Measurements from ENCODE around the gene APC. TPM values are rescaled to one million over a fixed set of nuclear protein-coding genes. Genes with fewer than 3 reads are reported as not detected.

Gene APC
- 22.2 and 25.5 TPM in 2 replicates for total RNA-seq (2014; rRNA removed; shearing (Covaris generic))

DNA sequence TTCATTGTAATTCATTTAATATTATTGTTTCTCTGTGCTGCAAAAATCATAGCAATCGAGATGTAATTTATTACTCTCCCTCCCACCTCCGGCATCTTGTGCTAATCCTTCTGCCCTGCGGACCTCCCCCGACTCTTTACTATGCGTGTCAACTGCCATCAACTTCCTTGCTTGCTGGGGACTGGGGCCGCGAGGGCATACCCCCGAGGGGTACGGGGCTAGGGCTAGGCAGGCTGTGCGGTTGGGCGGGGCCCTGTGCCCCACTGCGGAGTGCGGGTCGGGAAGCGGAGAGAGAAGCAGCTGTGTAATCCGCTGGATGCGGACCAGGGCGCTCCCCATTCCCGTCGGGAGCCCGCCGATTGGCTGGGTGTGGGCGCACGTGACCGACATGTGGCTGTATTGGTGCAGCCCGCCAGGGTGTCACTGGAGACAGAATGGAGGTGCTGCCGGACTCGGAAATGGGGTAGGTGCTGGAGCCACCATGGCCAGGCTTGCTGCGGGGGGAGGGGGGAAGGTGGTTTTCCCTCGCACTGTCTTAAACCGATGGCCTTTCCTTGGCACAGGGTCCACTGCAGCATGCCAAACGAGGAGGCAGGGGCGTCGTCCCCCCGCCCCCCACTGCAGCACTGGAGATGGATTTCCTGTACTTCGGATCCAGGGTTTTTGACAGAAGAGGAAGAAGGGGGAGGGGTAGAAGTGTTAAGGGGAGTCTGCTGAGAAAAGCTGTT, at the start of gene APC:
Gene APC (plus strand): TSS at position 423 of the 728 bp plus-strand sequence. CDS start 17,006 bp downstream, outside the sequence.
- H3K27me3 ChIP-seq (ENCODE audit: control insufficient read depth, insufficient read depth, low read length) = no peaks in the 10 kb centered on the region
- DNase-seq = peak; percentile 90
- peak within 1 kb of the TSS; percentile 66 for H3K4me3 ChIP-seq (ENCODE audit: insufficient read depth, low read depth, low read length)
- no peaks in the 10 kb centered on the region for H3K36me3 ChIP-seq (replicated peaks; ENCODE audit: control insufficient read depth, insufficient read depth, low read length)

DNA sequence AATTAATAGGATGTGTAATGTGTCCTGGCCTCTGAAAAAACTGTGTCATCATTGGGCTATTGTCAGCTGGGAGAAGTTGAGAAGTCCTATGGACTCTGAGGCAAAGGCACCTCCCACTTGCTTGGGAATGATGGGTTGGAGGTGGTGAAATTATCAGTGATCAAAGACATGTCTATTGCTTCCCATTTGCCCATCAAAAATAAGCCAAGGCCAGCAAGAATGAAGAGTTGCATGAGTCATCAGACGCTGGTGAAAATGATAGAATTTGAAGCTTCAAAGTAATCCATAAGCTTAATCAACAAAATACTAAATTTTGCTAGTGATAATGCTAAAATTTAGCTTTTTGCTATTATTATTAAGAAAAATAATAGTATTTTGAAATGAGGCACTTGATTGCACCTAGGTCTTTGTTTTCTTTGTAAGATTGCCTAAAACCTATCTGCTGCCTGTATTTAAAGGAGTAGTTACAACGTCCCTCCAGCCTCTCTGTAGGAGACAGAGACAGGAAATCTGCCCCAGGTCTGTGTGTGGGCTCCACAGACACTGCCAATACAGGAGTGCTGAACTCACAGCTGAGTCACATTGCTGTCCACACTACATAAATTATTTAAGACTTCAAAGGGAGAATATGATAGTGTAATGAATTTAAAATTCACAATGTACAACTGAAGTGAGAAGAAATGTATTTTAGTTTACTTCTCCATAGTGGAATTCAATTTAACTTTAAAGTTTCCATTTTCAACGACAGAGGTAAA, 48.4 kb upstream of the APC start:
- Histone ChIP-seq H3K27me3 (ENCODE audit: control insufficient read depth, insufficient read depth, low read length) (no peaks in the 10 kb centered on the region), H3K4me3 (ENCODE audit: insufficient read depth, low read depth, low read length) (no peak overlapping the region), H3K36me3 (replicated peaks; ENCODE audit: control insufficient read depth, insufficient read depth, low read length) (no peaks in the 10 kb centered on the region)
- no peak for DNase-seq

DNA sequence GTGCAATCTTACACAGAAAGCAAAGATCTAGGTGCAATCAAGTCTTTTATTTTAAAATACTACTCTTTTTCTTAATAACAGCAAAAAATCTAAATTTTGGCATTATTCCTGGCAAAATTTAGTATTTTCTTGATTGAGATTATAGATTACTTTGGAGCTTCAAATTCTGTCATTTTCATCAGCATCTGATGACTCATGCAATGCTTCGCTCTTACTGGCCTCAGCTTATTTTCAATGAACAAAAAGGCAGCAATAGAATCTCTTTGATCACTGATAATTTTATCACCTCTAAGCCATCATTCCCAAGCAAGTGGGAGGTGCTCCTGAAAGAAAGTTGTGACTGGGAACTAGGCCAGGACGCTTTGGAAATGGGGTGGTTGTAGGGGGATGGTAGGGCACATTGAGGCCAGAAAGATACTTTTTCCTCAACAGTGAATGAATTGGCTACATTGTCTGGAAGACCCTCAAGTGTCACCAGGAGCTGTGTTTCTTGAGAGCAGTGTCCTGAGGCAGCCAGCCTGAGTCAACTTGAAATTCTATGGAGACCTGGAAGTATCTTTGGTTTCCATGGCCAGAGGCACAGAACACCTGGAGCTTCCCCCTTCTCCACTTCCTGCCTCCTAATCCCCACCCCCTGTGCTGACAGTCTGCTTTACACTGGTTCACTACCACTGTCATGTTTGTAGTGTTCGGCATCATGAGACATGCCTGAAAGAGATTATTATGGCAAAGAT, 46.9 kb upstream of the APC start:
- Histone ChIP-seq H3K4me3 (ENCODE audit: insufficient read depth, low read depth, low read length) (no peak overlapping the region), H3K36me3 (replicated peaks; ENCODE audit: control insufficient read depth, insufficient read depth, low read length) (no peaks in the 10 kb centered on the region), H3K27me3 (ENCODE audit: control insufficient read depth, insufficient read depth, low read length) (no peaks in the 10 kb centered on the region)
- DNase-seq = no peak

DNA sequence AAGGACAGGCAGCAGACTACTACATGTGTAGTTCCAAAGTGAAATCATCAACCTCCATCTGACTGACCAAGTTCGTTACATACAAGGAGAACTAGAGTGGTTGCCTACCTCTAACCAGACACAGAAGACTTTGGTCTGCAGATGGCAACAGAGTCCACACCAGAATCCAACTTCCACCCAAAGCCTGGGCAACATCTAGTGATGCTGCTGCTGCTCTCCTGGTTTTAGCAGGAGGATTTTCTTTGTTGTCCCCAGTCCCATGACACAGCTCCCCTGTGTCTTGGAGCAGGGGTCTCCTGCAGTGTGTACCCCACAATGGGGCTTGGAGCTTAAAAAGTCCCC, 46.4 kb upstream of the APC start:
- H3K4me3 ChIP-seq (ENCODE audit: insufficient read depth, low read depth, low read length) = no peak overlapping the region
- no peak for DNase-seq
- no peaks in the 10 kb centered on the region for H3K36me3 ChIP-seq (replicated peaks; ENCODE audit: control insufficient read depth, insufficient read depth, low read length)
- no peaks in the 10 kb centered on the region for H3K27me3 ChIP-seq (ENCODE audit: control insufficient read depth, insufficient read depth, low read length)

DNA sequence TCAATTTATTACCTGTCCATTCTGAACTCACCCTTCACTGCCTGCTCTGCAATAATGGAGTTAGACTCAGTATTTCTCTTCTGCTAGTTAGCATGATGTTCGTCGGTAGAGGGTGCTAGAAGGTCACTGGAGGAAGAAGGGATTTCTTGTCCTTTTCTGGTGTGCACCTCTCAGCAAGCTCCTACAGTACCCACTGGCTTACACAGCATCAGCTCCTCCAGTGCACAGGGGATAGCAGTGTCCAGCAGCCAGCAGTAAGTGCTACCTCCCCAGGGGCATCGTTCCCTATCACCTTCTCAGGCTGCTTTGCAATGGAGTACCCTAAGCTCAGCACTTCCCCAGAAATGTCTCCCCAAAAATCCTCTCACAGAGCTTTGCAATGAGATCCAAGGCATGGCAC, 45.9 kb upstream of the APC start:
- Histone ChIP-seq H3K4me3 (ENCODE audit: insufficient read depth, low read depth, low read length) (no peak overlapping the region), H3K27me3 (ENCODE audit: control insufficient read depth, insufficient read depth, low read length) (no peaks in the 10 kb centered on the region), H3K36me3 (replicated peaks; ENCODE audit: control insufficient read depth, insufficient read depth, low read length) (no peaks in the 10 kb centered on the region)
- DNase-seq = peak; percentile 14

DNA sequence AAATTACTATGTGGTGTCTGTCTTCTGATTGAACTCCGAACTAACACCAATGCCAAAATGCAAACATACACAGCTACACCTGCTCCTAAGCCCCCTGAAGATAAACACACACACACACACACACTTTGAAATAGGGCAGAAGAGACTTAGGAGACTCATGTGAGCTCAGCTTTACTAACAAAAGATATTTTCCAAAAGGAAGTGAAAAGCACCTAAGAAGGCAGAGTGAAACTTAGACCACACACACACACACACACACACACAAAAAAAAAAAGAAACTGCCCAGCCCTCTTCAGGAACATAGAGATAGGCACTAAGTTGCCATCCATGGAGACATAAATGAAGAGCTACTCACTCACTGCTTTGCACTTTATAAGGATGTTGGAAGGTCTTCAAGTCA, 45.2 kb upstream of the APC start:
- Histone ChIP-seq H3K4me3 (ENCODE audit: insufficient read depth, low read depth, low read length) (no peak overlapping the region), H3K36me3 (replicated peaks; ENCODE audit: control insufficient read depth, insufficient read depth, low read length) (no peaks in the 10 kb centered on the region), H3K27me3 (ENCODE audit: control insufficient read depth, insufficient read depth, low read length) (no peaks in the 10 kb centered on the region)
- no peak for DNase-seq

DNA sequence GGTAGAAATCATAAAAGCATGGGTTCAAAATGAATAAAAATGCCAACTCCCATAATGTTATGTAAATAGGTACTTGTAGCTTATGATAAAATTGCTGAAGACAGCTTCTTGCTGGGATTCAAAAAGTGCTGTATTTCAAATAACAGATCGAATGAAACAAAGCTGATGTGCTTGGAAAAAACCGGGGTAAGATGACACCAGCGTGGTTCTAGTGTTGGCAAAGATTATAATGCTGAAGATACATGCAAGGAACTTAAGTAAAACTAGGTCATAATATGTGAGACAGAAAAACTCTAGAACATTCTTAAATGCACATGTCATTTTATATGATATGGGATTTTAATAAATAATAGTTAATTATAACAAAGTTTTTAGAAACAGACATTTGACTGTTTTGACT, 44.4 kb upstream of the APC start:
- Histone ChIP-seq H3K27me3 (ENCODE audit: control insufficient read depth, insufficient read depth, low read length) (no peaks in the 10 kb centered on the region), H3K4me3 (ENCODE audit: insufficient read depth, low read depth, low read length) (no peak overlapping the region), H3K36me3 (replicated peaks; ENCODE audit: control insufficient read depth, insufficient read depth, low read length) (no peaks in the 10 kb centered on the region)
- DNase-seq = no peak

DNA sequence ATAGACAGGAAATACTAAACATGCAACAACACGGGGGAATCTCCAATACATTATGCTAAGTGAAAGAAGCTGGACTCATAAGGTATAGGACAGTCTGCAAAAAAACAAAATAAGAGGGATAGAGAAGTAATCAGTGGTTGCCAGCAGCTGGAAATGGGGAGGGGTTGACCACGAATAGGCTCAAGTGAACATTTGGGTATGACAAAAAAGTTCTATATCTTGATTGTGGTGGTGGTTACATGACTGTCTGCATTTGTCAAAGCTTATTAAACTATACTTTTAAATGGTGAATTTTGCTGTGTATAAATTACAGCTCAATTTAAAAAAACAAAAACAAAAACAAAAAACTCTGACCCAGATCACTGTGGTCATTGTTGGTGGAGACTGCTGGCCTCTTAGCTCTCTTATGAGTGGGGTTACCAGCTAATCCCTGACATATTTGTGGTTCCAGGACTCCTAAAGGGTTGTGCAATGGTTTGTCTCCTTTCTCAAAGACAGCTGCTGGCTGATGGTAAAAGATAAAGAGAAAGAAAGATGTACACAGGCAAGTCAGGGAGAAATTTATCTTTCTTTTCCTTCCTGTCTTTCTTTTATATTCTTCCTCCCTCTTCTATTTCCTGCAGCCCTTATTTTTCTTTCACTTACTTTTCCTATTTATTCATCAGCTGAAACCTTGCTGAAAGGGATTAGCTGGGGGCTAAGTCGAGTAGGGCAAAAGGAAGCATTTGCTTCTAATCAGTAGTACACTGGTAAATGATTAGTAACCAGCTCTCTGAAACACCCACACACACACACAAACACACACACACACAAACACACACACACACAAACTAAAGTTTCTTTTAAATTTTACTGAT, 42.6 kb upstream of the APC start:
- DNase-seq = no peak
- Histone ChIP-seq H3K4me3 (ENCODE audit: insufficient read depth, low read depth, low read length) (no peak overlapping the region), H3K27me3 (ENCODE audit: control insufficient read depth, insufficient read depth, low read length) (no peaks in the 10 kb centered on the region), H3K36me3 (replicated peaks; ENCODE audit: control insufficient read depth, insufficient read depth, low read length) (no peaks in the 10 kb centered on the region)

DNA sequence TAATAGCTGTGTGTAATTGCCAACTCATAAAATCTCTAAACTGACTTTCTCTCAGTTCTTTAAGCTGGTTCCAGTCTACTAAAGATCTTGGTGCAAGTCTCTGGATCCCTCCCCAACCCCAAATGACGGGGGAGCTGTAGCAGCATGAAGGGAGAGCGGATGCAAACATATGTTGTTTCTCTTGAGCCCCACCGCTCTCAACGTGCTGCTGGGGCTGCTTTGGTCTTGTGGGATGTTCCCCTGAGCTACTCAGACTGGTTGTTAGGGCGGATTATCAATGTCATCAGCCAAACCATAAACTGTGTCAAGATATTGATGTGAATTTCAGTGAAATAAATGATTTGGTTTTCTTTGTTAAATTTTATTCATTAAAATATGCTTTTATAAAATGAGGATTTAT, 40.9 kb upstream of the APC start:
- Histone ChIP-seq H3K36me3 (replicated peaks; ENCODE audit: control insufficient read depth, insufficient read depth, low read length) (no peaks in the 10 kb centered on the region), H3K4me3 (ENCODE audit: insufficient read depth, low read depth, low read length) (no peak overlapping the region), H3K27me3 (ENCODE audit: control insufficient read depth, insufficient read depth, low read length) (no peaks in the 10 kb centered on the region)
- DNase-seq = no peak

DNA sequence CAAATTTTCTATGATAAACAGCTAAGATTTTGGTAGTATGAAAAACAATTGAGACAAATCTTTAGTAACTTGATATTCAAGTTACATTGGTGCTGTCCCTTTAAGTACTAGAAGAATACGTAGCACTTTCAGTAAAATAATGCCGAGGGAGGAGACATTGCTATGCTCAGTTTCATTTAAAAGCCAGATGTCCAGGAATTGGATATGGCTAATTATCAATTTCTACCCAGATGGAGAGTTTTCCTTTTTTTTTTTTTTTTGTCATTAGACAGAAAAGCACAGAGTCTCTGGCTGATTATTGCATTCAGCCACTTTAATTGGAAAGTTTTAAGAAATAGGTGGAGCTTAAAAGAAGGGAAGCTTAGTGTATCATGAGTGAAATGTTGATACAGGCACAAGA, 40.4 kb upstream of the APC start:
- Histone ChIP-seq H3K27me3 (ENCODE audit: control insufficient read depth, insufficient read depth, low read length) (no peaks in the 10 kb centered on the region), H3K4me3 (ENCODE audit: insufficient read depth, low read depth, low read length) (no peak overlapping the region), H3K36me3 (replicated peaks; ENCODE audit: control insufficient read depth, insufficient read depth, low read length) (no peaks in the 10 kb centered on the region)
- DNase-seq = no peak

DNA sequence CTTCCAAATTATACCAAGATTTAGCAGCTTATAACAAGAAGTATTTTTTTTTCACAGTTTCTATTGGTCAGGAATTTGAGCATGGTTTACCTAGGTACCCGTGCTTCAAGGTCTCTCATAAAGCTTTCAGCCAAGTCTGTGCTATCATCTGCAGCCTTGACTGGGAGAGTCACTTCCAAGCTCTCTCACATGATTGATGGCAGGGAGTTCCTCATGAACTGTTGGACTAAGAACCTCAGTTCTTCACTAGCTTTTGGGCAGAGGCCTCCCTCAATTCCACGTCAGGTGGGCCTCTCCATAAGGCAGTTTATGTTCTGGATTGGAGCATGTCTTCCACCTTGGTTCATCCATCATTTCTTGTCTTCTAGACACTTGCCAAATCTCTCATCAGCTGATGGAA, 39.9 kb upstream of the APC start:
- Histone ChIP-seq H3K36me3 (replicated peaks; ENCODE audit: control insufficient read depth, insufficient read depth, low read length) (no peaks in the 10 kb centered on the region), H3K27me3 (ENCODE audit: control insufficient read depth, insufficient read depth, low read length) (no peaks in the 10 kb centered on the region), H3K4me3 (ENCODE audit: insufficient read depth, low read depth, low read length) (no peak overlapping the region)
- no peak for DNase-seq

DNA sequence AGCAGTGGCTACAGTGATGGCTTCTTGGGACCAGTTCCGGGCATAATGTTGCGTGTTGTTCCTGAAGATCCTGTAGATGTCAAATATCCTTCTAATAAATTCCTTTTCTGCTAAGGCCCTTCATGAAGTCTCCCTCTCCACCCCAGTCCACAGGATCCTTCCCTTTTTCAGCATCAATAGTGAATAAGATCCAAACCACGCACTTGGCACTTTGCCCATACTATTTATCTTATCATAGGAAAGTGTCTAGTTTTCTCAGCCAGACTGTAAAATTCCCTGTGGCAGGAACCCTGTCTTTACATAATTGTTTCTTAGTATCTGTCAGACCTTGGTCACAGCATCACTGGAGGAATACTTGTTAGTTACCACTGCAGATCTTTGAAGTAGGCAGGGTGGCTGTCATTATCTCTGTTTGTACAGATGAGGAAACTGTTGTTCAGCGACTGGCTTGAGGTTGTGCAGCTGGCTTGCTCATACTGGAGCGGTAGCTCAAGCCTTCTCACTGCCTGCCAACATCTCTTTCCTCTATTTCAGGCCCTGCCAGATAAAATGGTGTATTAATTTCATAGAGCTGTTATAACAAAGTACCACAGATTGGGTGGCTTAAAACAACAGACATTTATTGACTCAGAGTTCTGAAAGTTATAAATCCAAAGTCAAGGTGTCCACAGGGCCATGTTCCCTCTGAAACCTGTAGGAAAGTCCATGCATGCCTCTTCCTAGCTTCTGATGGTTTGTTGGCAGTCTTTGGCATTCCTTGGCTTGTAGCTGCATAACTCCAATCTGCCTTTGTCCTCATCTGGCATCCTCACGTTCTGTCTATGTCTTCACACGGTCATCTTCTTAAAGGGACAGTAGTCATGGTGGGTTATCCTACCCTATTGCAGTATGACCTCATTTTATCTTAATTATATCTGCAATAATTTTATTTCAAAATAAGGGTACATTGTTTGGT, 33.5 kb upstream of the APC start:
- no peak for DNase-seq
- no peak overlapping the region for H3K4me3 ChIP-seq (ENCODE audit: insufficient read depth, low read depth, low read length)
- no peaks in the 10 kb centered on the region for H3K36me3 ChIP-seq (replicated peaks; ENCODE audit: control insufficient read depth, insufficient read depth, low read length)
- H3K27me3 ChIP-seq (ENCODE audit: control insufficient read depth, insufficient read depth, low read length) = no peaks in the 10 kb centered on the region

DNA sequence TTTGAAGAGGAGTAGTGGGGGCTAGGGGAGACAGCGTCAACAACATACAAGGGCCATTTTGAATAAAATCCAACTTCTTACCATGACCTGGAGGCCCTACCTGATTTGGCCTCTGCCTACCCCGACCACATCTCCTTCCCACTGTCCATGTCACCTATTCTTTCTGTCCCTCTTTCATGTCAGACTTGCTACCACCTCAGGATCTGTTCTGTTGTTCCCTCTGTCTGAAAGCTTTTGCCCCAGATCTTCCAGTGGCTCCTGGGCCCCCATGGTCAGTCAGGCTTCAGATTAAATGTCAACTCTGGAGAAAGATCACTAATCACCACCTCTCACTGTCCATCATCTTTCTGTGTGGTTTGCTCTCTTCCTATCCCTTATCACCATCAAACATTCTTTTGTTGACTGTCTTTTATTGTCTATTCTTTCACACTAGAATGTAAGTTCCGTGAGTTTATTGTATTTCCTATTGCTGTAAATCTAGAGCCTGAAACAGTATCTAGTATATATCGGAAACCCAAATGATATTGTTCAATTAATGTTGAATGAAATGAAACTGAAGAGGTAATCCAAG, 31.2 kb upstream of the APC start:
- Histone ChIP-seq H3K36me3 (replicated peaks; ENCODE audit: control insufficient read depth, insufficient read depth, low read length) (no peaks in the 10 kb centered on the region), H3K27me3 (ENCODE audit: control insufficient read depth, insufficient read depth, low read length) (no peaks in the 10 kb centered on the region), H3K4me3 (ENCODE audit: insufficient read depth, low read depth, low read length) (no peak overlapping the region)
- no peak for DNase-seq

All from H7 (cell line).